Stimulated activated effector memory CD8-positive, alpha-beta T cell treated with anti-CD3 and anti-CD28 coated beads, Interleukin-12 subunit alpha, Interleukin-12 subunit beta, amount 100 ng/mL, for 72 hours (primary cell): ENCODE data around the gene MS4A12.

Source experiments
- ATAC-seq: fragments of 150-1000 bp; cut with Tn5 transposase; 2 replicates; pipeline ENCODE4 v1.10.0; 2021
- DNase-seq, 2 donors: peaks; one replicate each; pipeline ENCODE4 v3.0.0; 2021 to 2022; ENCODE audit warnings: low spot score in 2 of 2
- H3K27ac Mint-ChIP-seq: one replicate; pipeline ENCODE4 v1.8.0; 2022; ENCODE audit warnings: mild to moderate bottlenecking, mixed read lengths
- H3K36me3 Mint-ChIP-seq: one replicate; pipeline ENCODE4 v1.8.0; 2022; ENCODE audit warnings: mild to moderate bottlenecking, mixed read lengths
- H3K4me1 Mint-ChIP-seq: one replicate; pipeline ENCODE4 v1.8.0; 2022; ENCODE audit warnings: mixed read lengths
- H3K4me3 Mint-ChIP-seq: one replicate; pipeline ENCODE4 v1.8.0; 2022; ENCODE audit warnings: mild to moderate bottlenecking, mixed read lengths
- H3K9me3 Mint-ChIP-seq: one replicate; pipeline ENCODE4 v1.8.0; 2022; ENCODE audit warnings: mixed read lengths

MS4A12 gene

GRCh38 chr11:60544077-60544476, 51.5 kb downstream of the MS4A12 start:
- Mint-ChIP-seq H3K4me3 (no peak overlapping the region), H3K27ac (no peak overlapping the region), H3K9me3 (peaks cover 2% of the 10 kb centered on the region), H3K36me3 (no peaks in the 10 kb centered on the region), H3K4me1 (no peaks in the 10 kb centered on the region)
- no peak for DNase-seq
- no peak for ATAC-seq
